H9 (cell line): ENCODE measurements around the gene MT1F. TPM values are rescaled to one million over a fixed set of nuclear protein-coding genes. Genes with fewer than 3 reads are reported as not detected.

ENCODE experiments used
- DNase-seq: peaks from one replicate; pipeline ENCODE4 v3.0.0-alpha.2; 2017
- H2AFZ ChIP-seq: one replicate; pipeline ENCODE4 v1.6.1; 2013; ENCODE audit warnings: mild to moderate bottlenecking, low read length, control low read depth, moderate library complexity
- H2AK5ac ChIP-seq: 2 replicates; pipeline ENCODE4 v1.6.1; 2013; ENCODE audit warnings: low read length, control low read depth, mixed read lengths; ENCODE audit not compliant: insufficient read length
- H2BK120ac ChIP-seq: one replicate; pipeline ENCODE4 v1.6.1; 2013; ENCODE audit warnings: low read depth, mild to moderate bottlenecking, low read length, control low read depth, inconsistent platforms; ENCODE audit not compliant: poor library complexity, severe bottlenecking
- H2BK12ac ChIP-seq: 2 replicates; pipeline ENCODE4 v1.6.1; 2013; ENCODE audit warnings: low read length, control low read depth, mixed read lengths, low read depth; ENCODE audit not compliant: insufficient read length
- H2BK15ac ChIP-seq: 2 replicates; pipeline ENCODE4 v1.6.1; 2013; ENCODE audit warnings: low read depth, low read length, control low read depth
- H2BK20ac ChIP-seq: one replicate; pipeline ENCODE4 v1.6.1; 2013; ENCODE audit warnings: low read depth, mild to moderate bottlenecking, low read length, control low read depth, inconsistent platforms; ENCODE audit not compliant: poor library complexity, severe bottlenecking
- H2BK5ac ChIP-seq: 2 replicates; pipeline ENCODE4 v1.6.1; 2013; ENCODE audit warnings: low read length, control low read depth, mixed read lengths; ENCODE audit not compliant: insufficient read length
- H3K14ac ChIP-seq: 2 replicates; pipeline ENCODE4 v1.6.1; 2013; ENCODE audit warnings: low read length, control low read depth; ENCODE audit not compliant: insufficient read depth
- H3K18ac ChIP-seq: 2 replicates; pipeline ENCODE4 v1.6.1; 2013; ENCODE audit warnings: low read depth, mild to moderate bottlenecking, mixed read lengths, low read length, control low read depth; ENCODE audit not compliant: insufficient read length
- H3K23ac ChIP-seq: 2 replicates; pipeline ENCODE4 v1.6.1; 2013; ENCODE audit warnings: low read length, control low read depth, mixed read lengths, low read depth; ENCODE audit not compliant: insufficient read length
- H3K23me2 ChIP-seq: 2 replicates; pipeline ENCODE4 v1.6.1; 2013; ENCODE audit warnings: low read depth, mild to moderate bottlenecking, mixed read lengths, low read length, control low read depth; ENCODE audit not compliant: insufficient read length, poor library complexity, severe bottlenecking
- H3K27ac ChIP-seq: 2 replicates; pipeline ENCODE4 v1.5.1; 2013; ENCODE audit warnings: low read length, control low read depth, mixed read lengths, low read depth; ENCODE audit not compliant: insufficient read length
- H3K27me3 ChIP-seq: 2 replicates; pipeline ENCODE4 v1.6.1; 2013; ENCODE audit warnings: low read length, control low read depth, inconsistent platforms; ENCODE audit not compliant: insufficient read depth
- H3K4ac ChIP-seq: 2 replicates; pipeline ENCODE4 v1.6.1; 2013; ENCODE audit warnings: low read depth, mild to moderate bottlenecking, control low read depth, inconsistent platforms, low read length, moderate library complexity
- H3K4me1 ChIP-seq: 2 replicates; pipeline ENCODE4 v1.6.1; 2013; ENCODE audit warnings: low read length, control low read depth, inconsistent platforms; ENCODE audit not compliant: insufficient read depth
- H3K4me2 ChIP-seq: 2 replicates; pipeline ENCODE4 v1.6.1; 2013; ENCODE audit warnings: low read length, control low read depth, mixed read lengths; ENCODE audit not compliant: insufficient read length, insufficient read depth
- H3K56ac ChIP-seq: 2 replicates; pipeline ENCODE4 v1.6.1; 2013; ENCODE audit warnings: low read depth, mild to moderate bottlenecking, mixed read lengths, low read length, control low read depth; ENCODE audit not compliant: insufficient read length
- H3K79me1 ChIP-seq: 2 replicates; pipeline ENCODE4 v1.6.1; 2013; ENCODE audit warnings: low read depth, mild to moderate bottlenecking, moderate library complexity, low read length, control low read depth, inconsistent platforms; ENCODE audit not compliant: insufficient read depth, poor library complexity, severe bottlenecking
- H3K79me2 ChIP-seq: 2 replicates; pipeline ENCODE4 v1.6.1; 2013; ENCODE audit warnings: low read length, control low read depth, inconsistent platforms; ENCODE audit not compliant: insufficient read depth
- H3K9ac ChIP-seq: 2 replicates; pipeline ENCODE4 v1.6.1; 2013; ENCODE audit warnings: low read length, control low read depth, mixed read lengths; ENCODE audit not compliant: insufficient read length; ENCODE audit errors: extremely low read depth
- H3K9me3 ChIP-seq: one replicate; pipeline ENCODE4 v1.6.1; 2013; ENCODE audit warnings: low read depth, low read length, inconsistent platforms; ENCODE audit not compliant: control insufficient read depth
- H3T11ph ChIP-seq: one replicate; pipeline ENCODE4 v1.6.1; 2013; ENCODE audit warnings: mild to moderate bottlenecking, low read length, control low read depth, inconsistent platforms
- H4K20me1 ChIP-seq: one replicate; pipeline ENCODE4 v1.6.1; 2013; ENCODE audit not compliant: control insufficient read depth, insufficient read length, insufficient read depth
- H4K5ac ChIP-seq: 2 replicates; pipeline ENCODE4 v1.6.1; 2013; ENCODE audit warnings: low read depth, mild to moderate bottlenecking, mixed read lengths, low read length, control low read depth; ENCODE audit not compliant: insufficient read length
- H4K8ac ChIP-seq: replicated peaks from 2 replicates; pipeline ENCODE4 v1.6.1; 2013; ENCODE audit warnings: low read length, control low read depth, mixed read lengths, low read depth; ENCODE audit not compliant: insufficient read length
- H4K91ac ChIP-seq: 2 replicates; pipeline ENCODE4 v1.6.1; 2013; ENCODE audit warnings: low read depth, mild to moderate bottlenecking, moderate library complexity, mixed read lengths, low read length, control low read depth; ENCODE audit not compliant: insufficient read length
- H3K27ac Mint-ChIP-seq, 3 experiments: 2 replicates in 2 of 3; 3 replicates in 1 of 3; pipeline ENCODE4 v1.8.0; 2020 to 2021; ENCODE audit warnings: mixed read lengths in 3 of 3, mild to moderate bottlenecking in 1 of 3, moderate library complexity in 1 of 3
- H3K27me3 Mint-ChIP-seq: 2 replicates; pipeline ENCODE4 v1.8.0; 2021; ENCODE audit warnings: low read depth, mild to moderate bottlenecking, moderate library complexity, mixed read lengths
- H3K36me3 Mint-ChIP-seq, 3 experiments: 2 replicates in 2 of 3; 3 replicates in 1 of 3; pipeline ENCODE4 v1.8.0; 2020 to 2021; ENCODE audit warnings: low read depth in 3 of 3, mixed read lengths in 3 of 3; ENCODE audit not compliant: insufficient read depth in 1 of 3
- H3K4me1 Mint-ChIP-seq, 2 experiments: 2 replicates each; pipeline ENCODE4 v1.8.0; 2020; ENCODE audit warnings: mixed read lengths in 2 of 2
- H3K4me3 Mint-ChIP-seq, 2 experiments: 2 replicates in 1 of 2; 3 replicates in 1 of 2; pipeline ENCODE4 v1.8.0; 2020 to 2021; ENCODE audit warnings: mild to moderate bottlenecking in 2 of 2, mixed read lengths in 2 of 2, moderate library complexity in 1 of 2
- H3K9me3 Mint-ChIP-seq, 2 experiments: 2 replicates in 1 of 2; 3 replicates in 1 of 2; pipeline ENCODE4 v1.8.0; 2020; ENCODE audit warnings: mild to moderate bottlenecking in 2 of 2, mixed read lengths in 2 of 2, moderate library complexity in 1 of 2
- CTCF ChIP-seq: fragments of 200-600 bp; sonication (generic); conservative IDR thresholded peaks from 3 replicates; pipeline ENCODE4 v1.8.0; 2021; ENCODE audit warnings: antibody characterized with exemption, mild to moderate bottlenecking
- WGBS: extraction: QIAGEN DNeasy Blood & Tissue Kit; methylation state at CpG from one replicate; pipeline ENCODE4 v1.1.7; 2013; ENCODE audit warnings: missing lambda C conversion rate, low lambda C conversion rate, mixed read lengths; ENCODE audit not compliant: insufficient read length; ENCODE audit errors: extremely low coverage; 5-methylcytosine and 5-hydroxymethylcytosine counted together
- total RNA-seq: library from RNA; stranded (reverse); gene quantifications from 2 replicates; pipeline ENCODE4 v1.2.1, GENCODE V29; 2021

MT1F gene
- total RNA-seq, 1 experiment from 2014 or later = 26.1 TPM

DNA sequence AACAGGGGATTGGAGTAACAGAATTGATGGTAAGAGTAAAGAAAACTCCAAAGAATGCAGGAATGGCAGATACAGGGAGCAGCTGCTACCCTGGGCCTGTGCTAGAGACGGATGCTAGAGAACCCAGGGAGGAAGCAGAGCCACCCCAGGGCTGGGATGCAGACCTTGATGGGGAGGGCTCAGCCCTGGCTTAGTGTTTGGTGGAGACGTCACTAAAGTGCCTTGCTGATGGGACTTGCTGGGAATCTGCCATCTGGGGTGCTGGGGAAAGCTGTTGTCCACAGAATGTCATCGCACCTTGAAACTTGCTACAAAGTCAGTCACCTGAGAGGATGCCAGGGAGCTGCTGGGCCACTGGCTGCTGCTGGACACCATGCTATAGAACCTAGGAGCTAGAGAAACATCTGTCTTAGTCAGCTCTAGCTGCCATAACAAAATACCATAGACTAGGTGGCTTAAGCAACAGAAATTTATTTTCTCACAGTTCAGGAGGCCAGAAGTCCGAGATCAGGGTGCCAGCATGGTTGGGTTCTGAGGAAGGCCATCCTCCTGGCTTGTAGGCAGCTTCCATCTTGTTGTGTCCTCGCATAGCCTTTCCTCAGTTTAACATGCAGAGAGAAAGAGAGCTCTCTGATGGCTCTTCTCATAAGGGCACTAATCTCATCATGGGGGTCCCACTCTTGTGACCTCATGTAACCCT lies 39.8 kb downstream of the MT1F start:
- no peak overlapping the region for H3K4me3 Mint-ChIP-seq
- peaks cover 9% of the 10 kb centered on the region in 2 experiments for H3K4me1 Mint-ChIP-seq
- Histone ChIP-seq H2BK12ac (no peak overlapping the region), H2BK20ac (no peak overlapping the region), H2AFZ (no peak overlapping the region), H3T11ph (no peak overlapping the region), H3K79me1 (no peaks in the 10 kb centered on the region), H3K79me2 (no peaks in the 10 kb centered on the region), H4K5ac (no peak overlapping the region), H3K23me2 (no peaks in the 10 kb centered on the region), H3K9me3 (no peaks in the 10 kb centered on the region), H3K56ac (no peak overlapping the region), H2BK15ac (no peak overlapping the region), H2AK5ac (no peak overlapping the region), H2BK120ac (no peak overlapping the region), H3K9ac (no peak overlapping the region), H3K27ac (no peak overlapping the region), H4K91ac (no peak overlapping the region), H3K4me1 (peaks cover 6% of the 10 kb centered on the region), H3K27me3 (no peaks in the 10 kb centered on the region), H3K18ac (no peak overlapping the region), H4K20me1 (no peaks in the 10 kb centered on the region), H4K8ac (no peak overlapping the region), H2BK5ac (no peak overlapping the region), H3K23ac (no peak overlapping the region), H3K4ac (no peak overlapping the region), H3K14ac (no peak overlapping the region), H3K4me2 (no peak overlapping the region)
- no CpG with 5 or more reads among the region's 5 CpGs for WGBS
- peaks cover 11% of the 10 kb centered on the region in 2 experiments for H3K9me3 Mint-ChIP-seq
- peaks cover 8% of the 10 kb centered on the region for H3K27me3 Mint-ChIP-seq
- DNase-seq = no peak
- H3K27ac Mint-ChIP-seq = no peak overlapping the region
- no peak for TF ChIP-seq CTCF
- peaks cover 0 to 5% (median 5%) of the 10 kb centered on the region in 3 experiments; a peak in 4 of 7 replicates for H3K36me3 Mint-ChIP-seq
